NCI-H524 (cell line): ENCODE results near the gene MYO1F.
A peak's percentile ranks its signal among the peaks of the same experiment; 100 is the strongest.
"Not testable (repeated sequence)": the region's sequence is repeated elsewhere in the genome, so short reads cannot be mapped to it uniquely, and the experiment has no call there.

Experiments
- DNase-seq, 2 experiments: peaks; one replicate each; lab custom pipeline; 2025; lab: John Stamatoyannopoulos, UW

MYO1F gene

GRCh38 chr19:8577247-8577646 lies at the start of gene MYO1F:
MYO1F (minus strand) TSS chr19:8577442; CDS start chr19:8577309, 133 bp downstream.
- no peak for DNase-seq

DNA sequence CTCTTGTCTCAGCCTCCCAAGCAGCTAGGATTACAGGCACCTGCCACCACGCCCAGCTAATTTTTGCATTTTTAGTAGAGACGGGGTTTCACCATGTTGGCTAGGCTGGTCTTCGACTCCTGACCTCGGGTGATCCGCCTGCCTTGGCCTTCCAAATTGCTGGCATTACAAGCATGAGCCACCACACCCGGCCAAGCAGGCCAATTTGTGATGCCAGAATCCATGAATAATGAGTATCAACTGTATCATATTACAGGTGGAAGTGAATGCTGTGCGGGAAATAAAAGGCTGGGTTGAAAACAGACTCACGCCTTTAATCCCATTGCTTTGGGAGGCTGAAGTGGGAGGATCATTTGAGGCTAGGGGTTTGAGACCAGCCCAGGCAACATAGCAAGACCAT lies 49.6 kb upstream of the MYO1F start:
- DNase-seq: no peak

DNA sequence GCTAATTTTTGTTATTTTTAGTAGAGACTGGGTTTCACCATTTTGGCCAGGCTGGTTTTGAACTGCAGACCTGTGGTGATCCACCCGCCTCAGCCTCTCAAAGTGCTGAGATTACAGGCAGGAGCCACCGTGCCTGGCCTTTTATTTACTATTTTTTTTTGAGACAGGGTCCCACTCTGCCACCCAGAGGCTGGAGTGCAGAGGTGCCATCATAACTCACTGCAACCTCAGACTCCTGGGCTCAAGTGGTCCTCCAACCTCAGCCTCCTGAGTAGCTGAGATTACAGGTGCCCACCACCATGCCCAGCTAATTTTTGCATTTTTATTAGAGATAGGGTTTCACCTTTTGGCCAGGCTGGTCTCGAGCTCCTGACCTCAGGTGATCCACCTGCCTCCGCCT lies 45.6 kb upstream of the MYO1F start:
- DNase-seq: not testable (repeated sequence)

DNA sequence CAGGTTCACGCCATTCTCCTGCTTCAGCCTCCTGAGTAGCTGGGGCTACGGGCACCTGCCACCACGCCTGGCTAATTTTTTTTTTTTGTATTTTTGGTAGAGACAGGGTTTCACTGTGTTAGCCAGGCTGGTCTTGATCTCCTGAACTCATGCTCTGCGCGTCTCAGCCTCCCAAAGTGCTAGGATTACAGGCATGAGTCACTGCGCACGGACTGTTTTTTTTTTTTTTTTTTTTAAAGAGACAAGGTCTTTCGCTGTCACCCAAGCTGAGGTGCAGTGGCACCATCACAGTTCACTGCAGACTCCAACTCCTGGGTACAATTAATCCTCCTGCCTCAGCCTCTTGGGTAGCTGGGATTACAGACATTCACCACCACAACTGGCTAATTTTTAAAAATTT lies 41.5 kb upstream of the MYO1F start:
- DNase-seq: no peak

DNA sequence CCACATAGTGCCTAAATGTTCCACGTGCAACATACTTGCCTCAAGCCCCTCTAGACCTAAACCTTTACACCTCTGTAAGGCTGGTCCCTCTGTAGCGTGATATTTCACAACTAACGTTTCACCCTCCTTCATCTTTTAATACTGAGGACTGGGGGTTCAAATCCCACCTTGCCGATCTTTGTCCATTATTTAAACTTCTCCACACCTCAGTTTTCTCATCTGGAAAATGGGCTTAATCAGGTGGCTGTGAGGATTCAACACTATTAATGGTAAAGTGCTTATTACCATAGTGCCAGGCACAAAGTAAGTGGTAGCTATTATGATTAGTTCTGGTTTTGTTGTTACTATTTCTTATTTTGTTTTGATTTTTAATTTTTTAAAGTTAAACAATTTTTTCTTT lies 40.7 kb upstream of the MYO1F start:
- no peak for DNase-seq

GRCh38 chr19:8617325-8617724 lies 40.1 kb upstream of the MYO1F start:
- not testable (repeated sequence) for DNase-seq

GRCh38 chr19:8616861-8617260 lies 39.6 kb upstream of the MYO1F start:
- no peak for DNase-seq

GRCh38 chr19:8615813-8616596 lies 38.8 kb upstream of the MYO1F start:
- DNase-seq: peak in 1 of 2 experiments; percentile 38

DNA sequence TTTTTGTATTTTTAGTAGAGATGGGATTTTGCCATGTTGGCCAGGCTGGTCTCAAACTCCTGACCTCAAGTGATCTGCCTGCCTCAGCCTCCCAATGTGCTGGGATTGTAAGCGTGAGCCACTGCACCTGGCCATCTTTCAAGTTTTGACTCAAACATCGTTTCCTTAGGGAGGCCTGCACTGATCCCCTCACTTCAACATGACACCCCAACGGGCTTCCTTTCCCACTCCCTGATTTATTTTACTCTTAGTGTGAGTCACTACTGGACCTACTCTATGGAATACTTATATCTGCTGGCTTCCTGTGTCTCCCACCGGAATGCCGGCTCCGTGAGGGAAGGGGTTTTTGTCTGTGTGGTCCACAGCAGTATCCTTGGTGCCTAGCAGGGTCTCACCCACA lies 37.8 kb upstream of the MYO1F start:
- DNase-seq: no peak

GRCh38 chr19:8614455-8614854 lies 37.2 kb upstream of the MYO1F start:
- DNase-seq: no peak

DNA sequence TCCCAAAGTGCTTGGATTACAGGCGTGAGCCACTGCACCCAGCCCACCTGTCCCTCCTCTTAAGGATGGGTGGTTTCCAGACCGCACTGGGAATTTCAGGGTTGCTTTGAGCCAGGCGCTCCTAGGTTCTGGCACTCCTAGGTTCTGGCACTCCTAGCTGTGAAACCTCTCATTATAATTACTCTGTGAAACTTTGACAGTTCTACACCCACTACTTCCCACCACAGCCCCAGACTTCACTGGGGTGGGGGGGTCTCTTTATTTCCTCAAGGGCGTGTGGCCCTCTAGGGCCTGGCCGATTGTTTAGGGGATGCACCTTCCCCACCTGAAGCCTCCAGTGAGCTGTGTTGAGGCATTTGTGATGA lies 35.5 kb upstream of the MYO1F start:
- DNase-seq: no peak

GRCh38 chr19:8611877-8612806 lies 34.9 kb upstream of the MYO1F start:
- no peak for DNase-seq

DNA sequence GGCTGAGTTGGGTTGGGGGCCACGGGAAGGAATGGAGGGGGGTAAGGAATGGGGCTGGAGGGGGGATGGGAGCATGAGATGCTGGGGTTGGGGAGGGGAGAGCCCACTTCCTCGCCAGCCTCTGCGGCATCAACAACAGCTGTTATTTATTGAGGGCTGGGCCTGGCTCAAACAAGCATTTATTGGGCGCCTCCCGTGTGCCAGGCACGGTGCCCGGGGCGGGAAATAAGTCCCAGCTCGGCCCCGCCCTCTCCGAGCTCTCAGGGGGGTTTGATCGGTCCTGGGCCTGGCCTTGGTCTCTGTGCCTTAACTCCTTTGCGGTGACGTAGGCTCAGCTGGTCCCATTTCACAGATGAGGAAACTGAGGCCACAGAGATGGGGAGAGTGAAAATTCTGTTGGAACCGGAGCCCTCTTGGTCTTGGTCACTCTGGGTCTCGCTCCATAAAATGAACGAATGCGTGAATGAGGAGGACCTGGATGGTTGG lies 34.2 kb upstream of the MYO1F start:
- DNase-seq: no peak

DNA sequence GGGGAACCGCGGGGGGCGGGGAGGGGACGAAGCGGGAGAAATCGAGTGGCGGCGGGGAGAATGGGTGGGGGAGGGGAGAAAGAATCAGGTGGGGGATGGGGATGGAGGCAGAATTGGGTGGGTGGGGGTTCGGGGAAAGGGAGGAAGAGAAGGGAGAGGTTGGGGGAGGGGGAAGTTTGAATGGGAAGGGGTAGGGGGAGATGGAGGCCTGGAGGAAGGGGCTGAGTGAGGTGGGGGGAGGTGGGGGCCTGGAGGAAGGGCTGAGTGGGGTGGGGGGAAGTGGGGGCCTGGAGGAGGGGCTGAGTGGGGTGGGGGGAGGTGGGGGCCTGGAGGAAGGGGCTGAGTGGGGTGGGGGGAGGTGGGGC lies 33.7 kb upstream of the MYO1F start:
- no peak for DNase-seq

DNA sequence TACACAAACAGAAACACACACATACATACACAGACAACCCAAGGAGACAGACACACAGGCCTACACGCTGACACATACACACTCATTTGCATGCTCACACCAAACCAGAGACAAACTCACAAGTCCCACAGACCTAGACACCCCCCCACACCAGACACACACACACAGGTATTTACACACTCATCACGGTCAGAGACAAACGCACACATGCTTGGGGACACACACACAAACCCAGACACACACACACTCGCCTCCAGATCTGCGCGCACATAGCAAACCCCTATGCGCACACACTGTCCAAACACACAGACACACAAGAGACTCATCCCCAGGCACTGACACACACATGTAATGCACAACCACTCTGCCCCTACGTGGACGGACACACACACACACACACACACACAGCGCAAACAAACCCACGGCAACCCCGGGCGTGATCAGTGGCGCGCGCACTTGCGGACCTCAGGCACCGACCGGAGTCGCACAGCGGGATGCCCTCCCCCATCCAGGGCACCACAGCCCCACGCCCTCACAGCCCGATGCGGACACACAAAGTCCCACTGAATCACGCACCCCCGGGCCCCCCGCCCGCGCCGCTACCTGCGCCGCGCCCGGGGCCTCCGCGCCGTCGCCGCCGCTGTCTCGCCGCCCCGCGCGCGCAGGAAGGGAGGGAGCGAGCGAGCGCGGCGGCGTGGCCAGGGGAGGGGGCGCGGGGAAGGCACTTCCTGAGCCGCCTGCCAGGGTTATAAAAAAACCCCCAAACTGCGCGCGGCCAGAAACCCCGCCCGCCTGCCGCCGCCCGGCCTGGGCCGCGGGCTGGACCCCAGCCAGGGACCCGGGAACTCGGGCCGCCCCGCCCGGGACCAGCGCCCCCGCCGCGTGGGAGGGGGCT lies 33.0 kb upstream of the MYO1F start, which contains the start of gene ADAMTS10:
Gene ADAMTS10 (minus strand): TSS at position 675 of the 895 bp plus-strand sequence. CDS start 5,005 bp downstream, outside the sequence.
- DNase-seq: no peak

DNA sequence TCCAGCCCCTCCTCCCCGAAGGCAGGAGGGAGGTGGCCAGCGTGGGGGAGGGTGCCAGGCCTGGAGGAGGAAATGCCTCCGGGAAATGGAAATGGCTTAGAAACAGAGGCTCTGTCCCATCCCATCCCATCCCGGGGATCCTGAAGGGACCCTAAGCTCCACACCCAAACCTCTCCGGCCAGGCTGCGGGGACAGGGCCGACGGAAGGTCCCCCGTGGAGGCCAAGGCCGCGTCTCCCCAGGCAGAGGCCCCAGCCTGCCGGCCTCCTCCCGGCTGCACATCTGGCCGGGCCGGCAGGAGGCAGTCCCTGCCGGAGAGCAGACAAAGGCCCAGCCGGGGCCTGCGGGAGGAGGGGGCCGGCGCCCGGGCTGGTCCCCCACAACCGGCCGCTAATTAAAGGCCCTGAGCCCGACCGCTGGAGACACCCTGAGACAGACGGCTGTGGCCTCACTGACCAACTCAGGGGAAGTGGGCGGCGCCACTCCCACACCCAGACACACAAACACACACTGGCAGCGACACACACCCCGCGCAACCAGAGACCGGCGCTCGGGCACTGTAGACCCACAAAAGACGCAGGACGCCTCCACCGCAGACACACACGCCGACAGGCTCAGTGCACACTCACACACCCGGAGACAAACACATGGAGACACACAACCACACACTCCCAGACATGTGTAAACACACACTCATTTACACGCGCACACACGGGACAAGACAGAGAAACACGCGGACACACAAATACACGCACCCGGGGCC lies 32.2 kb upstream of the MYO1F start:
- DNase-seq: no peak

GRCh38 chr19:8608941-8609278 lies 31.7 kb upstream of the MYO1F start:
- DNase-seq: no peak

- no peak for DNase-seq
Observed at GRCh38 chr19:8607386-8607785, 30.1 kb upstream of the MYO1F start.

GRCh38 chr19:8605514-8605913 lies 28.3 kb upstream of the MYO1F start:
- DNase-seq: no peak

DNA sequence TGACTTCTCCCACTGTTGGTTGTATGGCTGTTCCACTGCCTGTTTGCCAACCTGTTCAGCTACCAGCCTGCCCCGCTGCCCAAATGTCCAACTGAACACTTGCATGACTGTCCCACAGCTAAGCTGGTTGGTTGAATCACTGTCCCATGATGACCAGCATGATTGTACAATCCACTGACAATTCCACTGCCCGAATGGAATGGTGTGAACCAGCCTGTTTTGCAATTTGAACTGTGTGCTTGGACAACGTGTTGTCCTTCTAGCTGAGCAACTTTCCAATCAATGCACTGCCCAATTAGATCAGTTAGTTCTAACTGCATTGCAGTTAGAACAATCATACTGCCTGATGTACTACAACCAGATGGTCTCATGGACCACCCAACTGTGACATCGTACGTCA lies 24.6 kb upstream of the MYO1F start:
- DNase-seq: no peak

DNA sequence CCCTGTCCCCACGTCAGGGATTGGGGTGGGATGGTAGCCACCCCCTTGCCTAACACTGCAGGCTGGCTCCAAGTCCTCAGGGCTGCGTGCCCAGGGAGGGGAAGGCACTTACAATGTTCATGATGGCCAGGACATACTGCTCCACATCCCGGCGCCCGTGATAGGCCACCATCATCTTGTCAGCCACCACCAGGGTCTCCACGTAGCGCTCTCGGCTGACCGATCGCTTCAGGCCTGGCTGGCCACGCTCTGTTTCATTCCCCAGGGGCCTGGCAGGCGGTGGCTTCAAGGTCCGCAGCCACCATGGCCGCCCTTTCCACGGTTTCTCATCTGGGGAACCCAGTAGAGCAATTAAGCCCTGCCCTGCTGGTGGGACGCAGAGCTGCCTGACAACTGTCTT lies 23.6 kb upstream of the MYO1F start:
- DNase-seq: no peak
